ENCODE measurements around the gene USP7.

Gene USP7

GRCh38 chr16:8910811-8911210 lies 52.9 kb downstream of the USP7 start:
- peaks cover 8% of the 10 kb centered on the region for H3K79me2 ChIP-seq (ENCODE audit: control insufficient read depth, insufficient read depth, low read length, unreplicated experiment)
- H3K4me1 ChIP-seq (ENCODE audit: control insufficient read depth, insufficient read depth, low read length, unreplicated experiment) = no peaks in the 10 kb centered on the region
- peaks cover 29% of the 10 kb centered on the region for H3K36me3 ChIP-seq (ENCODE audit: insufficient read depth, low read length)
- no peaks in the 10 kb centered on the region for H3K27me3 ChIP-seq (ENCODE audit: insufficient read depth, low read length)
- H3K27ac ChIP-seq (ENCODE audit: low read depth, low read length) = no peak overlapping the region
- H3K4me3 ChIP-seq (ENCODE audit: low read depth, low read length) = no peak overlapping the region
- H2AFZ ChIP-seq (ENCODE audit: low read length, unreplicated experiment) = no peak overlapping the region

GRCh38 chr16:8908810-8909468 lies 54.8 kb downstream of the USP7 start:
- Histone ChIP-seq H3K27ac (ENCODE audit: low read depth, low read length) (no peak overlapping the region), H3K79me2 (ENCODE audit: control insufficient read depth, insufficient read depth, low read length, unreplicated experiment) (peaks cover 6% of the 10 kb centered on the region), H3K27me3 (ENCODE audit: insufficient read depth, low read length) (no peaks in the 10 kb centered on the region), H3K4me1 (ENCODE audit: control insufficient read depth, insufficient read depth, low read length, unreplicated experiment) (no peaks in the 10 kb centered on the region), H2AFZ (ENCODE audit: low read length, unreplicated experiment) (no peak overlapping the region), H3K36me3 (ENCODE audit: insufficient read depth, low read length) (peaks cover 32% of the 10 kb centered on the region), H3K4me3 (ENCODE audit: low read depth, low read length) (no peak overlapping the region)

GRCh38 chr16:8907096-8907495 lies 56.6 kb downstream of the USP7 start:
- H3K27me3 ChIP-seq (ENCODE audit: insufficient read depth, low read length) = no peaks in the 10 kb centered on the region
- peaks cover 41% of the 10 kb centered on the region; the same call in 1 of the 2 replicates for H3K36me3 ChIP-seq (ENCODE audit: insufficient read depth, low read length)
- no peak overlapping the region for H2AFZ ChIP-seq (ENCODE audit: low read length, unreplicated experiment)
- no peak overlapping the region for H3K27ac ChIP-seq (ENCODE audit: low read depth, low read length)
- H3K4me3 ChIP-seq (ENCODE audit: low read depth, low read length) = no peak overlapping the region
- peaks cover 6% of the 10 kb centered on the region for H3K79me2 ChIP-seq (ENCODE audit: control insufficient read depth, insufficient read depth, low read length, unreplicated experiment)
- H3K4me1 ChIP-seq (ENCODE audit: control insufficient read depth, insufficient read depth, low read length, unreplicated experiment) = no peaks in the 10 kb centered on the region

- H2AFZ ChIP-seq (ENCODE audit: low read length, unreplicated experiment) = no peak overlapping the region
- no peaks in the 10 kb centered on the region for H3K4me1 ChIP-seq (ENCODE audit: control insufficient read depth, insufficient read depth, low read length, unreplicated experiment)
- H3K27me3 ChIP-seq (ENCODE audit: insufficient read depth, low read length) = no peaks in the 10 kb centered on the region
- peaks cover 47% of the 10 kb centered on the region; the same call in 1 of the 2 replicates for H3K36me3 ChIP-seq (ENCODE audit: insufficient read depth, low read length)
- H3K79me2 ChIP-seq (ENCODE audit: control insufficient read depth, insufficient read depth, low read length, unreplicated experiment) = peaks cover 6% of the 10 kb centered on the region
- H3K4me3 ChIP-seq (ENCODE audit: low read depth, low read length) = no peak overlapping the region
- H3K27ac ChIP-seq (ENCODE audit: low read depth, low read length) = no peak overlapping the region
These were observed 57.7 kb downstream of the USP7 start for GRCh38 chr16:8905795-8906591.

- Histone ChIP-seq H3K27me3 (ENCODE audit: insufficient read depth, low read length) (no peaks in the 10 kb centered on the region), H3K4me1 (ENCODE audit: control insufficient read depth, insufficient read depth, low read length, unreplicated experiment) (no peaks in the 10 kb centered on the region), H3K36me3 (ENCODE audit: insufficient read depth, low read length) (peaks cover 43% of the 10 kb centered on the region; the same call in 1 of the 2 replicates), H3K4me3 (ENCODE audit: low read depth, low read length) (no peak overlapping the region), H3K79me2 (ENCODE audit: control insufficient read depth, insufficient read depth, low read length, unreplicated experiment) (peaks cover 6% of the 10 kb centered on the region), H3K27ac (ENCODE audit: low read depth, low read length) (no peak overlapping the region), H2AFZ (ENCODE audit: low read length, unreplicated experiment) (no peak overlapping the region)
These were observed 58.4 kb downstream of the USP7 start for GRCh38 chr16:8905168-8905762.

GRCh38 chr16:8904018-8904430 lies 59.7 kb downstream of the USP7 start:
- H3K36me3 ChIP-seq (ENCODE audit: insufficient read depth, low read length) = peaks cover 48% of the 10 kb centered on the region
- no peak overlapping the region for H2AFZ ChIP-seq (ENCODE audit: low read length, unreplicated experiment)
- peaks cover 3% of the 10 kb centered on the region for H3K79me2 ChIP-seq (ENCODE audit: control insufficient read depth, insufficient read depth, low read length, unreplicated experiment)
- no peaks in the 10 kb centered on the region for H3K27me3 ChIP-seq (ENCODE audit: insufficient read depth, low read length)
- H3K4me3 ChIP-seq (ENCODE audit: low read depth, low read length) = no peak overlapping the region
- no peak overlapping the region for H3K27ac ChIP-seq (ENCODE audit: low read depth, low read length)
- H3K4me1 ChIP-seq (ENCODE audit: control insufficient read depth, insufficient read depth, low read length, unreplicated experiment) = no peaks in the 10 kb centered on the region

- H2AFZ ChIP-seq (ENCODE audit: low read length, unreplicated experiment) = no peak overlapping the region
- H3K79me2 ChIP-seq (ENCODE audit: control insufficient read depth, insufficient read depth, low read length, unreplicated experiment) = no peaks in the 10 kb centered on the region
- H3K36me3 ChIP-seq (ENCODE audit: insufficient read depth, low read length) = peaks cover 48% of the 10 kb centered on the region
- H3K4me1 ChIP-seq (ENCODE audit: control insufficient read depth, insufficient read depth, low read length, unreplicated experiment) = no peaks in the 10 kb centered on the region
- H3K4me3 ChIP-seq (ENCODE audit: low read depth, low read length) = no peak overlapping the region
- no peaks in the 10 kb centered on the region for H3K27me3 ChIP-seq (ENCODE audit: insufficient read depth, low read length)
- no peak overlapping the region for H3K27ac ChIP-seq (ENCODE audit: low read depth, low read length)
These were observed 60.7 kb downstream of the USP7 start for GRCh38 chr16:8903004-8903403.

GRCh38 chr16:8901320-8901861 lies 62.3 kb downstream of the USP7 start:
- no peak overlapping the region for H3K27ac ChIP-seq (ENCODE audit: low read depth, low read length)
- H3K4me3 ChIP-seq (ENCODE audit: low read depth, low read length) = no peak overlapping the region
- H2AFZ ChIP-seq (ENCODE audit: low read length, unreplicated experiment) = no peak overlapping the region
- H3K27me3 ChIP-seq (ENCODE audit: insufficient read depth, low read length) = no peaks in the 10 kb centered on the region
- H3K36me3 ChIP-seq (ENCODE audit: insufficient read depth, low read length) = peaks cover 42% of the 10 kb centered on the region
- H3K79me2 ChIP-seq (ENCODE audit: control insufficient read depth, insufficient read depth, low read length, unreplicated experiment) = no peaks in the 10 kb centered on the region
- no peaks in the 10 kb centered on the region for H3K4me1 ChIP-seq (ENCODE audit: control insufficient read depth, insufficient read depth, low read length, unreplicated experiment)

GRCh38 chr16:8900343-8900742 lies 63.4 kb downstream of the USP7 start:
- Histone ChIP-seq H3K4me3 (ENCODE audit: low read depth, low read length) (no peak overlapping the region), H3K36me3 (ENCODE audit: insufficient read depth, low read length) (peaks cover 40% of the 10 kb centered on the region), H2AFZ (ENCODE audit: low read length, unreplicated experiment) (no peak overlapping the region), H3K27me3 (ENCODE audit: insufficient read depth, low read length) (no peaks in the 10 kb centered on the region), H3K27ac (ENCODE audit: low read depth, low read length) (no peak overlapping the region), H3K4me1 (ENCODE audit: control insufficient read depth, insufficient read depth, low read length, unreplicated experiment) (no peaks in the 10 kb centered on the region), H3K79me2 (ENCODE audit: control insufficient read depth, insufficient read depth, low read length, unreplicated experiment) (no peaks in the 10 kb centered on the region)

- no peak overlapping the region for H2AFZ ChIP-seq (ENCODE audit: low read length, unreplicated experiment)
- no peaks in the 10 kb centered on the region for H3K27me3 ChIP-seq (ENCODE audit: insufficient read depth, low read length)
- H3K36me3 ChIP-seq (ENCODE audit: insufficient read depth, low read length) = peaks cover 44% of the 10 kb centered on the region
- H3K4me1 ChIP-seq (ENCODE audit: control insufficient read depth, insufficient read depth, low read length, unreplicated experiment) = no peaks in the 10 kb centered on the region
- H3K4me3 ChIP-seq (ENCODE audit: low read depth, low read length) = no peak overlapping the region
- no peaks in the 10 kb centered on the region for H3K79me2 ChIP-seq (ENCODE audit: control insufficient read depth, insufficient read depth, low read length, unreplicated experiment)
- H3K27ac ChIP-seq (ENCODE audit: low read depth, low read length) = no peak overlapping the region
These were observed 63.9 kb downstream of the USP7 start for GRCh38 chr16:8899709-8900317.

Measured in ACC112 (cell line).